Activated CD4-positive, alpha-beta T cell treated with anti-CD3 and anti-CD28 coated beads for 4 hours (primary cell): ENCODE data around the gene GPD1.
"Not testable (repeated sequence)": the region's sequence is repeated elsewhere in the genome, so short reads cannot be mapped to it uniquely, and the experiment has no call there.

ENCODE experiments used
- DNase-seq, 2 donors: peaks; one replicate each; pipeline ENCODE4 v3.0.0-alpha.2; 2020

Gene GPD1

GRCh38 chr12:50132505-50133135 is 28.8 kb downstream of the GPD1 start:
- no peak for DNase-seq

GRCh38 chr12:50142993-50143392 is 39.2 kb downstream of the GPD1 start:
- DNase-seq: no peak

GRCh38 chr12:50145439-50145838 is 41.6 kb downstream of the GPD1 start:
- no peak for DNase-seq

- no peak for DNase-seq
Observed at GRCh38 chr12:50147281-50147680, 43.5 kb downstream of the GPD1 start.

GRCh38 chr12:50148011-50148410 is 44.2 kb downstream of the GPD1 start:
- not testable (repeated sequence) for DNase-seq

- no peak for DNase-seq
Observed at GRCh38 chr12:50149311-50149710, 45.5 kb downstream of the GPD1 start.

- DNase-seq: no peak
Observed at GRCh38 chr12:50151047-50151687, 47.4 kb downstream of the GPD1 start.

- DNase-seq: not testable (repeated sequence)
Observed at GRCh38 chr12:50154947-50155346, 51.1 kb downstream of the GPD1 start.

GRCh38 chr12:50156641-50157040 is 52.8 kb downstream of the GPD1 start:
- DNase-seq: no peak

GRCh38 chr12:50157259-50157658 is 53.5 kb downstream of the GPD1 start:
- DNase-seq: no peak

- no peak for DNase-seq
Observed at GRCh38 chr12:50160643-50161042, 56.8 kb downstream of the GPD1 start.
